ENCODE data around the gene NDUFA11.

NDUFA11 gene

DNA sequence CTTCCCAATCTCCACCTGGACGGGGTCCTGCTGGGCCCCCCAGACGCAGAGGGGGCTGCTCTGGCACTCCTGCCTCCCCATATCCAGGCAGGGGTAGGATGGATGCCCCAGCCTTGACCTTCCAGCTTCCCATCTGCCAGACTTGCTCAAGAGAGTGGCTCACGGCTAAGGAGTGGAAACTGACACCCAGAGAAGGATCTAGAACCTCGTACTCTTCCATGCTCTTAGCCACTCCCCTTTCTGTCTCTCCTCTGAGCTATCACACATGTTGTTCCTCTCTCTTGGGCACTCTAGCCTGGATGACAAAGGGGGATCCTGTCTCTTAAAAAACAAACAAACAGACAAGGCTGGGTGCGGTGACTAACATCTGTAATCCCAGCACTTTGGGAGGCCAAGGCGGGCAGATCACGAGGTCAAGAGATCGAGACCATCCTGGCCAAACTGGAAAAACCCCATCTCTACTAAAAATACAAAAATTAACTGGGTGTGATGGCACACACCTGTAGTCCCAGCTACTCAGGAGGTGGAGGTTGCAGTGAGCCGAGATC, 21.1 kb downstream of the NDUFA11 start:
- POLR2A ChIA-PET: no interaction called here
- no peak for TF ChIP-seq ZNF792 (tag by site-specific recombination; IDR thresholded peaks at IDR 0.05)
- no peak for TF ChIP-seq ZNF398 (tag by site-specific recombination; IDR thresholded peaks at IDR 0.05)
- no peak for TF ChIP-seq ZFHX2 (tag by site-specific recombination; conservative IDR thresholded peaks at IDR 0.05)
- no peak for TF ChIP-seq MEIS1 (CRISPR knock-in tag; IDR thresholded peaks at IDR 0.05; ENCODE audit: borderline replicate concordance)
- no peak for TF ChIP-seq ZNF148 (tag by site-specific recombination; IDR thresholded peaks at IDR 0.05; ENCODE audit: borderline replicate concordance)
- TF ChIP-seq, protein P1, sequence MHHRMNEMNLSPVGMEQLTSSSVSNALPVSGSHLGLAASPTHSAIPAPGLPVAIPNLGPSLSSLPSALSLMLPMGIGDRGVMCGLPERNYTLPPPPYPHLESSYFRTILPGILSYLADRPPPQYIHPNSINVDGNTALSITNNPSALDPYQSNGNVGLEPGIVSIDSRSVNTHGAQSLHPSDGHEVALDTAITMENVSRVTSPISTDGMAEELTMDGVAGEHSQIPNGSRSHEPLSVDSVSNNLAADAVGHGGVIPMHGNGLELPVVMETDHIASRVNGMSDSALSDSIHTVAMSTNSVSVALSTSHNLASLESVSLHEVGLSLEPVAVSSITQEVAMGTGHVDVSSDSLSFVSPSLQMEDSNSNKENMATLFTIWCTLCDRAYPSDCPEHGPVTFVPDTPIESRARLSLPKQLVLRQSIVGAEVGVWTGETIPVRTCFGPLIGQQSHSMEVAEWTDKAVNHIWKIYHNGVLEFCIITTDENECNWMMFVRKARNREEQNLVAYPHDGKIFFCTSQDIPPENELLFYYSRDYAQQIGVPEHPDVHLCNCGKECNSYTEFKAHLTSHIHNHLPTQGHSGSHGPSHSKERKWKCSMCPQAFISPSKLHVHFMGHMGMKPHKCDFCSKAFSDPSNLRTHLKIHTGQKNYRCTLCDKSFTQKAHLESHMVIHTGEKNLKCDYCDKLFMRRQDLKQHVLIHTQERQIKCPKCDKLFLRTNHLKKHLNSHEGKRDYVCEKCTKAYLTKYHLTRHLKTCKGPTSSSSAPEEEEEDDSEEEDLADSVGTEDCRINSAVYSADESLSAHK (tag by site-specific recombination; IDR thresholded peaks at IDR 0.05): no peak
- TF ChIP-seq, protein P2, sequence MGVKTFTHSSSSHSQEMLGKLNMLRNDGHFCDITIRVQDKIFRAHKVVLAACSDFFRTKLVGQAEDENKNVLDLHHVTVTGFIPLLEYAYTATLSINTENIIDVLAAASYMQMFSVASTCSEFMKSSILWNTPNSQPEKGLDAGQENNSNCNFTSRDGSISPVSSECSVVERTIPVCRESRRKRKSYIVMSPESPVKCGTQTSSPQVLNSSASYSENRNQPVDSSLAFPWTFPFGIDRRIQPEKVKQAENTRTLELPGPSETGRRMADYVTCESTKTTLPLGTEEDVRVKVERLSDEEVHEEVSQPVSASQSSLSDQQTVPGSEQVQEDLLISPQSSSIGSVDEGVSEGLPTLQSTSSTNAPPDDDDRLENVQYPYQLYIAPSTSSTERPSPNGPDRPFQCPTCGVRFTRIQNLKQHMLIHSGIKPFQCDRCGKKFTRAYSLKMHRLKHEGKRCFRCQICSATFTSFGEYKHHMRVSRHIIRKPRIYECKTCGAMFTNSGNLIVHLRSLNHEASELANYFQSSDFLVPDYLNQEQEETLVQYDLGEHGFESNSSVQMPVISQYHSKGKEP (tag by site-specific recombination; IDR thresholded peaks at IDR 0.05): no peak
- TF ChIP-seq, protein P3, sequence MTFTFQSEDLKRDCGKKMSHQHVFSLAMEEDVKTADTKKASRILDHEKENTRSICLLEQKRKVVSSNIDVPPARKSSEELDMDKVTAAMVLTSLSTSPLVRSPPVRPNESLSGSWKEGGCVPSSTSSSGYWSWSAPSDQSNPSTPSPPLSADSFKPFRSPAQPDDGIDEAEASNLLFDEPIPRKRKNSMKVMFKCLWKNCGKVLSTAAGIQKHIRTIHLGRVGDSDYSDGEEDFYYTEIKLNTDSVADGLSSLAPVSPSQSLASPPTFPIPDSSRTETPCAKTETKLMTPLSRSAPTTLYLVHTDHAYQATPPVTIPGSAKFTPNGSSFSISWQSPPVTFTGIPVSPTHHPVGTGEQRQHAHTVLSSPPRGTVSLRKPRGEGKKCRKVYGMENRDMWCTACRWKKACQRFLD (tag by site-specific recombination; IDR thresholded peaks at IDR 0.05): no peak
- no peak for TF ChIP-seq ZNF335 (tag by site-specific recombination; conservative IDR thresholded peaks at IDR 0.05)
- TF ChIP-seq, protein P4, sequence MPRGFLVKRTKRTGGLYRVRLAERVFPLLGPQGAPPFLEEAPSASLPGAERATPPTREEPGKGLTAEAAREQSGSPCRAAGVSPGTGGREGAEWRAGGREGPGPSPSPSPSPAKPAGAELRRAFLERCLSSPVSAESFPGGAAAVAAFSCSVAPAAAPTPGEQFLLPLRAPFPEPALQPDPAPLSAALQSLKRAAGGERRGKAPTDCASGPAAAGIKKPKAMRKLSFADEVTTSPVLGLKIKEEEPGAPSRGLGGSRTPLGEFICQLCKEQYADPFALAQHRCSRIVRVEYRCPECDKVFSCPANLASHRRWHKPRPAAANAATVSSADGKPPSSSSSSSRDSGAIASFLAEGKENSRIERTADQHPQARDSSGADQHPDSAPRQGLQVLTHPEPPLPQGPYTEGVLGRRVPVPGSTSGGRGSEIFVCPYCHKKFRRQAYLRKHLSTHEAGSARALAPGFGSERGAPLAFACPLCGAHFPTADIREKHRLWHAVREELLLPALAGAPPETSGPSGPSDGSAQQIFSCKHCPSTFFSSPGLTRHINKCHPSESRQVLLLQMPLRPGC (tag by site-specific recombination; IDR thresholded peaks at IDR 0.05): no peak
- no peak for TF ChIP-seq ZNF548 (tag by site-specific recombination; IDR thresholded peaks at IDR 0.05)
- no peak for TF ChIP-seq ZNF629 (tag by site-specific recombination; IDR thresholded peaks at IDR 0.05)
- TF ChIP-seq ZXDB (tag by site-specific recombination; IDR thresholded peaks at IDR 0.05): no peak
- TF ChIP-seq REST (tag by site-specific recombination; IDR thresholded peaks at IDR 0.05): no peak
- Histone ChIP-seq H3K9me3 (ENCODE audit: control insufficient read depth, insufficient read depth, low read depth, low read length) (no peaks in the 10 kb centered on the region), H3K4me3 (ENCODE audit: low read depth, low read length) (no peak overlapping the region), H3K4me1 (ENCODE audit: control insufficient read depth, insufficient read depth, low read length) (no peaks in the 10 kb centered on the region), H3K36me3 (ENCODE audit: control insufficient read depth in 2 of 2, insufficient read depth in 1 of 2, low read length in 2 of 2) (no peaks in the 10 kb centered on the region), H3K27ac (ENCODE audit: extremely low read depth, low read depth, low read length) (no peak overlapping the region)
- CTCF ChIA-PET: interaction anchor here (0.7 to 5.1 kb wide), 3 partner anchors 78 to 94 kb away, joined by 3 to 30 read pairs (median 5); no protein-coding TSS in a partner anchor
